WERI-Rb-1 (cell line): ENCODE measurements around the gene KIRREL3.

ENCODE experiments used
- DNase-seq: peaks from one replicate; pipeline ENCODE4 v3.0.0-alpha.2; 2020
- H3K27ac ChIP-seq: fragments of 250-450 bp; sonication (Bioruptor Pico); 2 replicates; pipeline ENCODE4 v1.5.1; 2020; ENCODE audit warnings: mild to moderate bottlenecking, moderate library complexity
- H3K27me3 ChIP-seq: fragments of 250-450 bp; sonication (Bioruptor Pico); 2 replicates; pipeline ENCODE4 v1.5.1; 2021; ENCODE audit warnings: mild to moderate bottlenecking, low read depth, moderate library complexity; ENCODE audit not compliant: insufficient read depth, severe bottlenecking
- H3K36me3 ChIP-seq: fragments of 250-450 bp; sonication (Bioruptor Pico); 2 replicates; pipeline ENCODE4 v1.5.1; 2020; ENCODE audit warnings: mild to moderate bottlenecking, moderate library complexity
- H3K4me3 ChIP-seq: 2 replicates; pipeline ENCODE4 v1.5.1; 2011; ENCODE audit warnings: low read depth, mild to moderate bottlenecking, control low read depth, low read length
- H3K9me3 ChIP-seq: fragments of 250-450 bp; sonication (Bioruptor Pico); 2 replicates; pipeline ENCODE4 v1.5.1; 2021; ENCODE audit warnings: mild to moderate bottlenecking, moderate library complexity; ENCODE audit not compliant: severe bottlenecking
- CTCF ChIP-seq: IDR thresholded peaks from 2 replicates; pipeline ENCODE4 v1.5.1; 2011; ENCODE audit warnings: low read depth, mild to moderate bottlenecking, control low read depth, inconsistent platforms, low read length

The KIRREL3 gene

GRCh38 chr11:126917531-126918204 lies 82.9 kb downstream of the KIRREL3 start:
- H3K36me3 ChIP-seq: no peaks in the 10 kb centered on the region
- no peaks in the 10 kb centered on the region for H3K9me3 ChIP-seq
- no peak for TF ChIP-seq CTCF
- no peak overlapping the region for H3K27ac ChIP-seq
- DNase-seq: no peak
- H3K4me3 ChIP-seq: no peak overlapping the region
- no peaks in the 10 kb centered on the region for H3K27me3 ChIP-seq

- H3K4me3 ChIP-seq: no peak overlapping the region
- no peaks in the 10 kb centered on the region for H3K9me3 ChIP-seq
- H3K27me3 ChIP-seq: no peaks in the 10 kb centered on the region
- H3K27ac ChIP-seq: no peak overlapping the region
- DNase-seq: no peak
- no peaks in the 10 kb centered on the region for H3K36me3 ChIP-seq
- no peak for TF ChIP-seq CTCF
Observed at GRCh38 chr11:126915430-126915829, 85.1 kb downstream of the KIRREL3 start.

- H3K27ac ChIP-seq: no peak overlapping the region
- no peaks in the 10 kb centered on the region for H3K27me3 ChIP-seq
- DNase-seq: no peak
- H3K4me3 ChIP-seq: no peak overlapping the region
- TF ChIP-seq CTCF: no peak
- no peaks in the 10 kb centered on the region for H3K36me3 ChIP-seq
- H3K9me3 ChIP-seq: no peaks in the 10 kb centered on the region
Observed at GRCh38 chr11:126914941-126915340, 85.6 kb downstream of the KIRREL3 start.

GRCh38 chr11:126914166-126914565 lies 86.4 kb downstream of the KIRREL3 start:
- no peaks in the 10 kb centered on the region for H3K36me3 ChIP-seq
- no peak for DNase-seq
- H3K27ac ChIP-seq: no peak overlapping the region
- no peaks in the 10 kb centered on the region for H3K27me3 ChIP-seq
- no peak overlapping the region for H3K4me3 ChIP-seq
- H3K9me3 ChIP-seq: no peaks in the 10 kb centered on the region
- TF ChIP-seq CTCF: no peak

- no peaks in the 10 kb centered on the region for H3K9me3 ChIP-seq
- no peak overlapping the region for H3K27ac ChIP-seq
- DNase-seq: no peak
- H3K4me3 ChIP-seq: no peak overlapping the region
- TF ChIP-seq CTCF: no peak
- no peaks in the 10 kb centered on the region for H3K36me3 ChIP-seq
- no peaks in the 10 kb centered on the region for H3K27me3 ChIP-seq
Observed at GRCh38 chr11:126904520-126904919, 96.0 kb downstream of the KIRREL3 start.

GRCh38 chr11:126901783-126902182 lies 98.8 kb downstream of the KIRREL3 start:
- Histone ChIP-seq H3K27me3 (no peaks in the 10 kb centered on the region), H3K36me3 (no peaks in the 10 kb centered on the region), H3K9me3 (no peaks in the 10 kb centered on the region), H3K27ac (no peak overlapping the region), H3K4me3 (no peak overlapping the region)
- TF ChIP-seq CTCF: no peak
- no peak for DNase-seq
